GM19240 (cell line): ENCODE measurements around the gene RPS21.

Experiments
- DNase-seq: peaks from one replicate; pipeline ENCODE4 v3.0.0; 2011; ENCODE audit warnings: low spot score; ENCODE audit not compliant: insufficient read length

The RPS21 gene

GRCh38 chr20:62378215-62378614 is 8.7 kb upstream of the RPS21 start:
- DNase-seq, result no peak

DNA sequence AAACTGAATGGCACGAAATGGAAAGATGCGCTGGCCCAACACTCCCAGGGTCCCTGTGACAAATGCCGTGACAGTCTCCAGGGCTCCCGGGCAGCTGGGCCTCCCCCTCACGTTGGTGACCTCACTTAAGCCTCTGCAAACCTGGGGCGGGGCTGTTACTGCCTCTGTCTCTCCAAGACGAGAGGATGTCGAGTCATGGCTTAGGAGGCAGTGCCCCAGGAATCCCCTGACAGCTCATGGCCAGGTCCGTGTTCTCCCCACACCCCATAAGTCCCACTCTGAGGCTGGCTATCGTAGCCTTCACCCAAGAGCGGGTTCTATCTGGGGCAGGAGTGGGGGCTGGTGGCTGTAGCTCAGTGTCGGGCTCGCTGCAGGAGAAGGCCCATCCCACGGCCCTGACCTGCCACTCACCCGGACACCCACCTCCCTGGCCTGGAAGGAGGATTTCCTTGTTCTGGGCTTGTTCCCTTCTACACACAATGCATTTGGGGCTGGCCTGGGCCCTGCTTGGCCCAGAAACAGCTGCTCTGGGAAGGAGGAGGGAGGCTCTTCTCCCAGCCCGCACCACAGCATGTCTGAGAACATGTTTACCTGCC is 5.6 kb upstream of the RPS21 start:
- no peak for DNase-seq

DNA sequence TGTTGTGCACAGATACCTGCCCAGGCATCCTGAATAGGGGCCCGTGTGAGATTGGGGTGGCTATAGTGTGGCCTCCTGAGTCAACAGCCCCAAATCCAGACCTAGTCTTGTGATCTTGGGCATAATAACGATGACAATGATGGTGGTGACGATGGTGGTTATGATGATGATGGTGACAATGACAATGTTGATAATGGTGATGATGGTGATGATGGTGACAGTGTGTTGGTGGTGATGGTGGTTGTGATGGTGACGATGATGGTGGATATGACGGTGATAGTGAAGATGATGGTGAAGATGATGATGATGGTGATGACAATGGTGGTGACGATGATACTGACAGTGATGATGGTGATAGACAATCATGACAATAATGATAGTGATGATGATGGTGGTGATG is 5.1 kb upstream of the RPS21 start:
- DNase-seq, result no peak

DNA sequence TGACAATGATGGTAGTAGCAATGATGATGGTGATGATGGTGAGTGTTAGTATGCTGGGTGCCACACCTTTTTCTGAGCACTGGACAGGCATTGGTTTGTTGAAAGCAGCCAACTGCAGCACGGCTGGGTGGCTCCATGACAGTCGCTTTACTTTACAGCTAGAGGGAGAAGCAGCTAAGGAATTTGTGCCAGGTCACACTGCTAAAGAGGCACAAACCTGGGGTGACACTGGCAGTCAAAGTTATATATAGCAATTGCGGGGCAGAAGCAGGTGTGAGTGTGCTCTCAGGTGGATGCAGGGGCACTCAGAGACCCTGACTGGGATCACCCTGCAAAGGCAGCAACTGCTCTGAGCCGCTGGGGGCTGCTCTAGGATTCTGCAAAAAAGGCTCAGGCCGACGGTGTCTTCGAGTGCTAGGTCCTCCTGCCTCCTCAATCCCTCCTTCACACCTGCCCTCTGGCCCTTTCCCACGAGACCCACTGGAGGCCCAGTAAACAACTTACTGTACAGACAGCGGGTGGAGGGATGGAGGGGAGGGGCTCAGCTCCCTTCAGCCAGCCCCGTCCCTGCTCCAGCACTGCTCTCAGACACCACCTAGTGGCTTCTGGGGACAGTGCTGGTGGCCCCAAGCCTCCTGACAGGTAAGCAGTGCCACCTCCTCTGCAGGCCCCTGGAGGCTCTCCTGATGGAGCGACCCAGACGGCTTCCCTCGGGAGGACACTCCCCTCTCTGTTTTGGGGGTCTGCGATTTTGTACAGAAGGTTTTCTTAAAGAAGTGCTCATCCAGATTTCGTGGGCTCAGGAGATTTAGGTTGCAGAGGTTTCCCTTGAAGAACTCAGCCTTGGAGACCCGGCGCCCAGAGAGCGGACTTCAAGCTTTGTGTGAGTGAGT is 4.4 kb upstream of the RPS21 start:
- DNase-seq, result peak; percentile 82

DNA sequence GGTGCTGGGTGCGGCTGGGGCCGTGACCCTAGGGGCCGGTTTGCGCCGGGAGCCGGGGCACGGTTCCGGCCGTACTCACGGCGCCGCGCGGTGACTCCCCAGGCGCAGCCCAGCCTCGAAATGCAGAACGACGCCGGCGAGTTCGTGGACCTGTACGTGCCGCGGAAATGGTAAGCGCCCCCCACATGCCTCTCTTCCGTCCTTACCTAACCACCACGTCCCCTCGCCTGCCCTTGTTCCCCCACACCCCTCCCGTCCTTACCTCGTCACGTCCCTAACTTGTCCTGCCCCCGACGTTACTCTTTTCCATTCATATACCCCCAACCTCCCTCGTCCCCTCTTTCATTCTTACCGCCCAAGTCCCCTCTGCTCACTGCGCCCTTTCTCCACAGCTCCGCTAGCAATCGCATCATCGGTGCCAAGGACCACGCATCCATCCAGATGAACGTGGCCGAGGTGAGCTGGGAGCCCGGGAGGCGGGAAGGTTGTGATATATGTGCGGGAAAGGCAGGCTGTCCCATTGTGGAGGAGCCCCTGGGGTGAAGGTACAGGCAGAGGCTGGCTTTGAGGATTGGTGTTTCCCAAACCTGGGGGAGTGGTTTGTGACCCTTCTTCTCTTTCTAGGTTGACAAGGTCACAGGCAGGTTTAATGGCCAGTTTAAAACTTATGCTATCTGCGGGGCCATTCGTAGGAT is 463 bp downstream of the RPS21 start:
- no peak for DNase-seq

- no peak for DNase-seq
These were observed 1.2 kb downstream of the RPS21 start for GRCh38 chr20:62387933-62388635.

DNA sequence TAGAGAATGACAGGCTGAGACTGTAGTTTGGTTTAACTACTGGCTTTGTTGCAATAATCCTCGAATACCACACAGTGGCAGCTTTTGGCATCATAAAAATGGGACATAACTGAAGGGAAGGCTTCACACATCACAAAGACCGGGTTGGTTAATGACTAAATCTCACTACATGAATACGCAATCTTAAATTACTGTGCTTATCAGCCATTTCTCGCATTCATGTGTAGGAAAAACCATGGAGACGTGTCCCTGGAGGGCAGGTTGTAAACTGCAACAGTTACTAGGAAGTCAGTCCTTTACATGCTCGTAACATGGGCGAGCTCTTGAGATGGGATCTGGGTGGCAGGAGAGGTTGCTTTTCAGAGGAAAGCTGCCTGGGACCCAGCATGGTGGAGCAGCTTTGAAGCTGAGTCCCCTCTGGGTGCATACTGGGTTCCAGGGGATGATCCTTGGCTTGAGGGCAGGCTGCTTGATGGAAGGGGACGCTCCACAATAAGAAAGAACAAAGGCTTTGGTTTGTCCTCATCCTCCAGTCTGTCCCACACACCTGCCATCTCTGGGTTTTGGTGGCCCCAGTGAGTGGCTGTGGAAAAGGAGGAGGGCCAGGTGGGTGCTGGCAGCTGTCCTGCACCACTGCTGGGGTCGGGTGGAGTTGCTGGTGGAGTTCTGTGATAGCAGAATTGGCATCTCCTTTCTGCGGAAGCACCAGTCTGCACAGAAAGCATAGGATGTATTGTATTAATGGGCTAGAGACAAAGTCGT is 2.1 kb downstream of the RPS21 start:
- no peak for DNase-seq

DNA sequence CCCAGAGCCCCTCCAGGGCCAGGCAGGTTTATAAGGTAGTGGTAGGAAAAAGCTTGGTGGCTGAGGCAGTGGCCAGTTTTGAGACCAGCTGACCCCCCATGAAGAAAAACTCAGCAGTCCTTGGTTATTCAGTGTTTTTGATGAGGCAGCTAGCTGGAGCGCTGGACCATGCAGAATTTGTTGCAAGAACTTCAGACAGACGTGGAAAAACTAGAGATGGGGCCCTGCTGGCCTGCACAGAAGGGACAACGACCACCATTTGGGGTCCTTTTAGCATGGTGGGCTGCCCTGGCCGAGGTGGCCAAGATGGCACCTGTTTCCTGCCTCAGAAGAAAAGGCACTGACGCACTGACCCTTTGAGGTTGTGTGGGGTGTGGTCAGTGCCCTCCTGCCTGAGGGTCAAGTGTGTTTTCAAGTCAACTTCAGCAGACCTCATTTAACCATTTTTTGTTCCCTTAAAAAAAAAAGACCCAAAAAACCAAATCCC is 2.7 kb downstream of the RPS21 start:
- DNase-seq, result no peak

DNA sequence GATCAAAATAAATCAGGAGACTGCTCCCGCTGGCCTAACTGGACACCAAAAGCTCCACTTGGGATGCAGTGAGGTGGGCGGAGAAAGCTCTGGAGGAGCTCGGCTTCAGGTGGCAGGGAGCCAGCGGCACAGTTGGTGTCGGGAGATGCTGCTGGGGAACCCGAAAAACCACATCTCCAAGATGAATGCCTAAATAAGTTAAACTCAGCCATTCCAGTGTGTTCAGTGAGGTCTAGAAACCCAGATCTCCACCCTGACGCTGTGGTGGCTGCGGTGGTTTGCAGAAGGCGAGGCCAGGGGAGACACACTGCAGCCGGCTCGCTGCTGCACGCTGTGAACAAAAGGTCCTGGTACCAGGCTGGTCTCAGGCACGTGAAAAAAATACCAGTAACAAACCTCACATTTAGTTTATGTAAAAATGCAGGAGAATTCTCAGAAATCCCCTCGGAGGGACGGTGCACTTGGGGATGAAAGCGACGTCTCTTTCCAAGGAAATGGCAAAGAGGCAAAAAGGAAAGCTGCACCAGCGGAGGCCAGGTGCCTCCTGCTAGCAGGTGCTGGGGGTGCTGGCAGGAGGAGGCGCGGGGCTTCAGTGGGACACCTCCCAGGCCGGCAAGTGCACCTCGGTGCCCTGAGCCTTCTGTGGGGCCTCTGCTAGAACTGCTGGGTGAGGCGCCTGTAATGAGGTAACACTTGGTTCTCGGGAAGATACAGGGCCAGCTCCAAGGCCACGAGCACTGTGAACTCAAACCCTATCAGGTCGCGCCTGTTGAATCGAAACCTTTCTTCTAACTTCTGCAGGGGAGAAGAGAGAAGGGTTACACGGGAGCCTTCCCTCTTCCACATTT is 3.6 kb downstream of the RPS21 start:
- DNase-seq, result no peak

DNA sequence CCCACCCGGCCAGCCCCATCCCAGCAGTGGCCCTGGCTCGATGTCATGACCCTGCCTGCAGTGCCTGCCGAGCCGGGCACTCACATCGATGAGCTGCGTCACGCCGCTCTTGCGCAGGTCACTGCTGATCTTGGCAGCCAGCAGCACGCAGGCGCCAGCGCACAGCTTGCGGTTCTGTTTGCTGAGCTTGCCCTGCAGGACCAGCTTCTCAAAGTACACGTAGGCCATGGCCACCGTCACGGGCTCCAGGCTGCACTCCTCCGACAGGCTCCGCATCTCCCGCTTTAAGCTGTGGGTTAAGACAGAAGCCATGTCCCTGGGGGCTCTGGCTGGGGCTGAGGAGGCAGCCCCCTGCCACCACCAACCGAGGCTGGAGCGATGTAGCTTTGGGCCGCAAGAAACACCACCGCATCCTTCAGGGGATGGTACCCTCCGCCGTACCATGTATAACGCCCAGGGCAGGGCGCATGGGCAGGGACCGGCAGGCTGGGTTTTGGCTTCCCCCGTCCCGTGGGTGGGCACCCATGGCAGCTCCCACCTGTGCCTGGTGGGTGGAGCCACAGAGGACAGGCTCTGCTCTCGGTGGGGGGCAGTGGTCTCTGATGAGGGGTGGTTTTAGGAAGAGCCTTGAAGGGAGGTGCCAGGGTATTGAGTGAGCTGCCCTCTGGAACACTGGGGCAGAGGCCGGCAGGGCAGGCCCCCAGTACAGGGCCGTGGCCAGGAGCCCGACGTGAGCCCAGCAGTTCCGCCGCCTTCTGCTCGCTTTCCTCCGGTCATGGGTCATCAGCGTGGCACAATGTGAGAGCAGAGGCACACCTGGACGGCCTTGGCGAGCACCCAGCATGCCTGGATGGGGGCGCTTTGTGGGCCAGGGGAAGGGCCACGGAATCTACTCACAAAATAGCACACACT is 4.5 kb downstream of the RPS21 start:
- no peak for DNase-seq

- DNase-seq, result no peak
These were observed 5.1 kb downstream of the RPS21 start for GRCh38 chr20:62392077-62392418.

DNA sequence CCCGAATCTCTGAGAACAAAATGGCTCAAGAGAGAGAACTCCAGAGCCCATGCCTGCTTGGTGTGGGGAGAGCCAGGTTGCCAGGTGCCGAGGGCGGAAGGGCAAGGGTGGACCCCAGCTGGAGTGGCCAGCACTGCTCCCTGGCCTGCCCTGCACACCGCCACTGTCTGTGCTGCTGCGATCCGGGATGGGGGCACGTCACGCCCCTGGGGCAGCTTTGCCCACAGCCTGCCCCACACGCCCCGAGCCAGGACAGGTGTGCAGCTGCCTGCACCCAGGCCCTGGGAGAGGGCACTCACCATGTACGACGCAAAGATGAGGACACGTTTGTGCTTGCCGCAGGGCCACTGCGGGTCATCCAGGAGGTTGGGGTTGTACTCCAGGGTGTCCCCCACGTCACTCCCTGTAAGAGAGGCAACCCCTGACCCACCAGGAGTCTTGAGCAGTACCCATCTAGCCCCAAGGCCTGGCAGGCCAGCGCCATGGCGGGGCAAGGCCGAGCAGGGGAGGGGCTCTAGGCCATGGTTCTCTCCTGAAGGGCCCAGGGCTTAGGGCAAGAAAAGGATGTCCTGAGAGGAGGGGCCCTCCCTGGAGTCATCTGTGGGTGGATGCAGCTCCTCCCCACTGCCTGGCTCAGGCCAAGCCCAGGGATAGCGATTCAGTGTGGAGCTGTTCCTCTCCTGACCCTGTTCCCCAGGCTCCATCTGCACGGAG is 5.9 kb downstream of the RPS21 start:
- DNase-seq, result no peak

- DNase-seq, result no peak
These were observed 6.4 kb downstream of the RPS21 start for GRCh38 chr20:62393335-62393665.

GRCh38 chr20:62393830-62394229 is 6.9 kb downstream of the RPS21 start:
- no peak for DNase-seq

DNA sequence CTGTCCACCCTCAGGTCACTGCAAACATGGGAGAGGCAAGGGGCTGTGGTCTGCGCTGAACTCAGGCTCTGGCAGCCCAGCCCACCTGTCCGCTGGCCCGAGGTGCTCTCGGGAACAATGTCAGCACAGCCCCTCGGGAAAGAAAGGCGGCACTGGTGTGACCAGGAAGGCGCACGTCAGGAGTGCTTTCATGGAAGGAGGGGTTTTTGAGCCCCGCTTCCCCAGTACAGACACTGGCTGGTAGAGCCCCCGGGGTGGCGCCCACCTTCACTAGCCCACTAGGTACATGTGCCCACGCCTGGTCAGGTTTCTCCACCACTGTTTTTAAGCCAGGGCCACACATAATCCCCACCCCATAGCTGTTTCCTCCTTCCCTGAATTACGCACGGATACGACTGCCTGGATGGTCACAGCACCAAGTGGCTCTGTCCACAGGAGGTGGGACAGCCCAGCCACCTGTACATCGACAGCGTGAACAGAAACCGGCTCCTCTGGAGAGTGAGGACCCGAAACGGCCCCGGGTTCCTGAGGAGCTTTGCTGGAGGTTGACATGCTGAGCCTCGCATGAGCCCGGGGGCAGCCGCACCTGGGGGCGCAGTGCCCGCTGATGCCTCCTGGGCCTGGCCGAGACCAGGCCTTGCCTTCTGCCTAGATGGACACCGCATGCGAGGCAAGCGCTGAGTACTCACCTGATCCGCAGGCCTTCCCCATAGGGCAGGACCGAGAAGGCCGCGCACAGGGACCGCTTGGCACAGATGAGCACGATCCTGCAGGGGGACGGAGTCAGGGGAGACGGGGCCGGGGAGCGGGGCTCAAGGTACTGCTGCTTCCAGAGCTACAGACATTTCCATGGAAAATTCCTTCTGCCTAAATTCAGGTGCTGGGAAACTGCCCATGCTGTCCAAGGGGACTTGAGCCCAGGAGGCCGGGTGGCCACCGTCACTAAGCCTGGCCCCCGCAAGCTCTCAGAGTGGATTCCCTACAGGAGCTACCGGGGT is 7.6 kb downstream of the RPS21 start:
- DNase-seq, result no peak

DNA sequence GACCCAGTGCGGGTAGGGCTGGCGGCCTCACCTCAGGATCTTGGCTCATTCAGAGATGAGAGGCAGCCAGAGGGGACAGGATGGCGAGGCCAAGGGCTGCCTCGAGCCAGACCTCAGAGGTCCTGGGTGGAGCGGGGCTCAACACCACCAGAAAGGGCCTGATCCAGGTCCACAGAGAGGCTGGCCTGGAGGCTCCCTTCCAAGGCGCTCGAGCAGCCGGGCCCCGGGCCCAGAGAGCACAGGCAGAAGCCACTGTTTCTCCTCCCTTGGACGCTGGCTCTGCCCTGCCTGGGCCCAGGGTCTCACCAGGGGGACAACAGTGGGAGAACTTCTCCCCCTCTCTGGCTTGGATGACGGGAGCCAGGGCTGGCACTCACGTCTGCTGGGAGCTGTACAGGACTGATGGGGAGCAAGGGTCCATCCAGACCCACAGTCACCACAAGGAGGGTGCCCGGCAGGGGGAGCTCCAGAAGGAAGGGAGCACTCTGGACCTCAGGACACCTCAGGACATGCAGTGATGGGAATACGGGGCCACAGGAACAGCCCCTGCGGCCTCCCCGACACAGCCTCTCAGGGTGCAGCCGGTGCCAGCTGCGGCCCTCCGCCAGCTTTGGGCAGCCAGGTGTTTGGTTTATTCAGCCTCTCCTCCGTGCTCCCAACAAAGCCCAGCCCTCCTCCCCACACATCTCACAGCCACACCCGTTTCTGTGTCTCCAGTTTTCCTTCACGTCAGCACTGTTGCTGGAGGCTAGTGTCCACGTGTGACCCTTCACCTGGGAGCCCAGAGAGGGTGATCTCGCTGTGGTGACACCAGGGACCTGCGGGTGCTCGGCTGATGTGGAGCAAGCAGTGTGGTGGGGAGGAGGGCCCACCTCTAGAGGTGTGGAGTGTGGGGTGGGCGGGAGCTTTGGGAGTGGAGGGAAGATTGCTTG is 8.7 kb downstream of the RPS21 start:
- DNase-seq, result no peak
